ENCODE data around the gene L1TD1. TPM values are rescaled to one million over a fixed set of nuclear protein-coding genes. Genes with fewer than 3 reads are reported as not detected.

Gene L1TD1
- total and polyA plus RNA-seq, 7 experiments from 2014 or later = 0.11 to 0.44 TPM; not detected in 5

GRCh38 chr1:62198781-62199125 lies 4.1 kb downstream of the L1TD1 start:
- peaks cover 25 to 31% (median 29%) of the 10 kb centered on the region in 5 donors for H3K27me3 Mint-ChIP-seq
- no peak overlapping the region for H3K27ac Mint-ChIP-seq
- no peak for ATAC-seq
- no peak overlapping the region for H3K4me3 ChIP-seq (ENCODE audit: low read length)
- peaks cover 0 to 16% (median 8%) of the 10 kb centered on the region in 7 donors for H3K4me1 Mint-ChIP-seq
- H3K27ac ChIP-seq (ENCODE audit: low read depth, low read length) = no peak overlapping the region
- H3K36me3 Mint-ChIP-seq = peaks cover 0 to 6% (median 0%) of the 10 kb centered on the region in 5 donors
- POLR2A ChIA-PET = no interaction called here
- CTCF ChIA-PET = no interaction called here
- no peaks in the 10 kb centered on the region for H3K27me3 ChIP-seq (ENCODE audit: control insufficient read depth in 2 of 2, insufficient read depth in 2 of 2, low read length in 2 of 2)
- no peaks in the 10 kb centered on the region for H3K36me3 ChIP-seq (ENCODE audit: control insufficient read depth in 2 of 3, insufficient read depth in 3 of 3, low read length in 3 of 3)
- peaks cover 0 to 4% (median 0%) of the 10 kb centered on the region in 11 donors for H3K9me3 Mint-ChIP-seq
- no peaks in the 10 kb centered on the region for H3K9me3 ChIP-seq (ENCODE audit: control insufficient read depth in 2 of 3, low read length in 3 of 3)
- H3K4me3 Mint-ChIP-seq = no peak overlapping the region
- DNase-seq = no peak
- intact Hi-C loops (cut with micrococcal nuclease) = no loop called here
- no peaks in the 10 kb centered on the region for H3K4me1 ChIP-seq (ENCODE audit: control insufficient read depth in 2 of 2, insufficient read depth in 2 of 2, low read length in 2 of 2)

- no peaks in the 10 kb centered on the region for H3K4me1 ChIP-seq (ENCODE audit: control insufficient read depth in 2 of 2, insufficient read depth in 2 of 2, low read length in 2 of 2)
- no peak overlapping the region for H3K27ac ChIP-seq (ENCODE audit: low read depth, low read length)
- H3K4me3 ChIP-seq (ENCODE audit: low read length) = no peak overlapping the region
- H3K9me3 ChIP-seq (ENCODE audit: control insufficient read depth in 2 of 3, low read length in 3 of 3) = peaks cover 0 to 6% (median 0%) of the 10 kb centered on the region in 3 experiments
- POLR2A ChIA-PET = no interaction called here
- CTCF ChIA-PET = no interaction called here
- H3K27me3 ChIP-seq (ENCODE audit: control insufficient read depth in 2 of 2, insufficient read depth in 2 of 2, low read length in 2 of 2) = no peaks in the 10 kb centered on the region
- no peaks in the 10 kb centered on the region for H3K36me3 ChIP-seq (ENCODE audit: control insufficient read depth in 2 of 3, insufficient read depth in 3 of 3, low read length in 3 of 3)
- no peak overlapping the region for H3K4me3 Mint-ChIP-seq
- DNase-seq (no peak), ATAC-seq (no peak)
- intact Hi-C loops (cut with micrococcal nuclease) = no loop called here
- H3K4me1 Mint-ChIP-seq = peaks cover 0 to 8% (median 0%) of the 10 kb centered on the region in 7 donors
- H3K36me3 Mint-ChIP-seq = peaks cover 0 to 21% (median 11%) of the 10 kb centered on the region in 5 donors
- peaks cover 7 to 38% (median 21%) of the 10 kb centered on the region in 11 donors for H3K9me3 Mint-ChIP-seq
- peaks cover 2 to 11% (median 5%) of the 10 kb centered on the region in 5 donors for H3K27me3 Mint-ChIP-seq
- H3K27ac Mint-ChIP-seq = no peak overlapping the region
These were observed 12.5 kb downstream of the L1TD1 start for GRCh38 chr1:62207187-62207586.

GRCh38 chr1:62208087-62208486 lies 13.4 kb downstream of the L1TD1 start:
- Mint-ChIP-seq H3K4me3 (no peak overlapping the region), H3K27me3 (peaks cover 0 to 11% (median 5%) of the 10 kb centered on the region in 5 donors), H3K27ac (no peak overlapping the region), H3K9me3 (peaks cover 7 to 41% (median 21%) of the 10 kb centered on the region in 11 donors), H3K36me3 (peaks cover 0 to 21% (median 11%) of the 10 kb centered on the region in 5 donors), H3K4me1 (peaks cover 0 to 8% (median 0%) of the 10 kb centered on the region in 7 donors)
- no peak overlapping the region for H3K27ac ChIP-seq (ENCODE audit: low read depth, low read length)
- ChIA-PET CTCF (no interaction called here), POLR2A (no interaction called here)
- intact Hi-C loops (cut with micrococcal nuclease) = no loop called here
- H3K4me1 ChIP-seq (ENCODE audit: control insufficient read depth in 2 of 2, insufficient read depth in 2 of 2, low read length in 2 of 2) = no peaks in the 10 kb centered on the region
- ATAC-seq (no peak), DNase-seq (no peak)
- H3K9me3 ChIP-seq (ENCODE audit: control insufficient read depth in 2 of 3, low read length in 3 of 3) = peaks cover 0 to 6% (median 0%) of the 10 kb centered on the region in 3 experiments
- H3K27me3 ChIP-seq (ENCODE audit: control insufficient read depth in 2 of 2, insufficient read depth in 2 of 2, low read length in 2 of 2) = no peaks in the 10 kb centered on the region
- H3K36me3 ChIP-seq (ENCODE audit: control insufficient read depth in 2 of 3, insufficient read depth in 3 of 3, low read length in 3 of 3) = no peaks in the 10 kb centered on the region
- H3K4me3 ChIP-seq (ENCODE audit: low read length) = no peak overlapping the region

GRCh38 chr1:62208970-62209369 lies 14.3 kb downstream of the L1TD1 start:
- Mint-ChIP-seq H3K27me3 (peaks cover 0 to 11% (median 5%) of the 10 kb centered on the region in 5 donors), H3K27ac (no peak overlapping the region), H3K9me3 (peaks cover 7 to 41% (median 21%) of the 10 kb centered on the region in 11 donors), H3K36me3 (peaks cover 0 to 21% (median 11%) of the 10 kb centered on the region in 5 donors), H3K4me1 (peaks cover 0 to 8% (median 0%) of the 10 kb centered on the region in 7 donors), H3K4me3 (no peak overlapping the region)
- Histone ChIP-seq H3K9me3 (ENCODE audit: control insufficient read depth in 2 of 3, low read length in 3 of 3) (peaks cover 0 to 6% (median 0%) of the 10 kb centered on the region in 3 experiments), H3K4me1 (ENCODE audit: control insufficient read depth in 2 of 2, insufficient read depth in 2 of 2, low read length in 2 of 2) (no peaks in the 10 kb centered on the region), H3K27ac (ENCODE audit: low read depth, low read length) (no peak overlapping the region), H3K27me3 (ENCODE audit: control insufficient read depth in 2 of 2, insufficient read depth in 2 of 2, low read length in 2 of 2) (no peaks in the 10 kb centered on the region), H3K36me3 (ENCODE audit: control insufficient read depth in 2 of 3, insufficient read depth in 3 of 3, low read length in 3 of 3) (no peaks in the 10 kb centered on the region), H3K4me3 (ENCODE audit: low read length) (no peak overlapping the region)
- DNase-seq (no peak), ATAC-seq (no peak)
- CTCF ChIA-PET = interaction anchor here (0.6 kb wide), 1 partner anchor 532 kb away, joined by 3 read pairs; no protein-coding TSS in a partner anchor
- POLR2A ChIA-PET = no interaction called here
- intact Hi-C loops (cut with micrococcal nuclease) = no loop called here

GRCh38 chr1:62209931-62210595 lies 15.4 kb downstream of the L1TD1 start:
- H3K36me3 ChIP-seq (ENCODE audit: control insufficient read depth in 2 of 3, insufficient read depth in 3 of 3, low read length in 3 of 3) = no peaks in the 10 kb centered on the region
- peaks cover 7 to 41% (median 21%) of the 10 kb centered on the region in 11 donors for H3K9me3 Mint-ChIP-seq
- no peaks in the 10 kb centered on the region for H3K4me1 ChIP-seq (ENCODE audit: control insufficient read depth in 2 of 2, insufficient read depth in 2 of 2, low read length in 2 of 2)
- H3K36me3 Mint-ChIP-seq = peaks cover 0 to 21% (median 11%) of the 10 kb centered on the region in 5 donors
- intact Hi-C loops (cut with micrococcal nuclease) = no loop called here
- H3K27ac ChIP-seq (ENCODE audit: low read depth, low read length) = no peak overlapping the region
- no peaks in the 10 kb centered on the region for H3K27me3 ChIP-seq (ENCODE audit: control insufficient read depth in 2 of 2, insufficient read depth in 2 of 2, low read length in 2 of 2)
- H3K4me1 Mint-ChIP-seq = peaks cover 0 to 8% (median 0%) of the 10 kb centered on the region in 7 donors
- H3K27me3 Mint-ChIP-seq = peaks cover 0 to 11% (median 5%) of the 10 kb centered on the region in 5 donors
- H3K4me3 ChIP-seq (ENCODE audit: low read length) = no peak overlapping the region
- peaks cover 0 to 6% (median 0%) of the 10 kb centered on the region in 3 experiments for H3K9me3 ChIP-seq (ENCODE audit: control insufficient read depth in 2 of 3, low read length in 3 of 3)
- ATAC-seq (peak; percentile 54), DNase-seq (no peak)
- CTCF ChIA-PET = no interaction called here
- no peak overlapping the region for H3K27ac Mint-ChIP-seq
- H3K4me3 Mint-ChIP-seq = no peak overlapping the region
- POLR2A ChIA-PET = no interaction called here

- no peak overlapping the region for H3K4me3 ChIP-seq (ENCODE audit: low read length)
- Mint-ChIP-seq H3K27ac (no peak overlapping the region), H3K27me3 (peaks cover 0 to 11% (median 5%) of the 10 kb centered on the region in 5 donors), H3K36me3 (peaks cover 0 to 21% (median 11%) of the 10 kb centered on the region in 5 donors), H3K4me1 (peaks cover 0 to 8% (median 0%) of the 10 kb centered on the region in 7 donors), H3K9me3 (peaks cover 7 to 41% (median 21%) of the 10 kb centered on the region in 11 donors), H3K4me3 (no peak overlapping the region)
- ChIA-PET POLR2A (no interaction called here), CTCF (no interaction called here)
- H3K27me3 ChIP-seq (ENCODE audit: control insufficient read depth in 2 of 2, insufficient read depth in 2 of 2, low read length in 2 of 2) = no peaks in the 10 kb centered on the region
- H3K27ac ChIP-seq (ENCODE audit: low read depth, low read length) = no peak overlapping the region
- ATAC-seq = no peak
- no peaks in the 10 kb centered on the region for H3K4me1 ChIP-seq (ENCODE audit: control insufficient read depth in 2 of 2, insufficient read depth in 2 of 2, low read length in 2 of 2)
- no peaks in the 10 kb centered on the region for H3K36me3 ChIP-seq (ENCODE audit: control insufficient read depth in 2 of 3, insufficient read depth in 3 of 3, low read length in 3 of 3)
- intact Hi-C loops (cut with micrococcal nuclease) = no loop called here
- peaks cover 0 to 6% (median 0%) of the 10 kb centered on the region in 3 experiments for H3K9me3 ChIP-seq (ENCODE audit: control insufficient read depth in 2 of 3, low read length in 3 of 3)
- DNase-seq = no peak
These were observed 16.3 kb downstream of the L1TD1 start for GRCh38 chr1:62210960-62211359.

GRCh38 chr1:62212411-62212810 lies 17.8 kb downstream of the L1TD1 start:
- H3K9me3 Mint-ChIP-seq = peaks cover 7 to 33% (median 17%) of the 10 kb centered on the region in 11 donors
- CTCF ChIA-PET = no interaction called here
- H3K27me3 Mint-ChIP-seq = no peaks in the 10 kb centered on the region
- Histone ChIP-seq H3K4me3 (ENCODE audit: low read length) (no peak overlapping the region), H3K36me3 (ENCODE audit: control insufficient read depth in 2 of 3, insufficient read depth in 3 of 3, low read length in 3 of 3) (no peaks in the 10 kb centered on the region), H3K27me3 (ENCODE audit: control insufficient read depth in 2 of 2, insufficient read depth in 2 of 2, low read length in 2 of 2) (no peaks in the 10 kb centered on the region), H3K4me1 (ENCODE audit: control insufficient read depth in 2 of 2, insufficient read depth in 2 of 2, low read length in 2 of 2) (no peaks in the 10 kb centered on the region), H3K27ac (ENCODE audit: low read depth, low read length) (no peak overlapping the region), H3K9me3 (ENCODE audit: control insufficient read depth in 2 of 3, low read length in 3 of 3) (peaks cover 0 to 6% (median 0%) of the 10 kb centered on the region in 3 experiments)
- H3K4me3 Mint-ChIP-seq = no peak overlapping the region
- POLR2A ChIA-PET = no interaction called here
- intact Hi-C loops (cut with micrococcal nuclease) = no loop called here
- ATAC-seq = no peak
- DNase-seq = no peak
- no peak overlapping the region for H3K27ac Mint-ChIP-seq
- peaks cover 0 to 14% (median 8%) of the 10 kb centered on the region in 5 donors for H3K36me3 Mint-ChIP-seq
- H3K4me1 Mint-ChIP-seq = peaks cover 0 to 8% (median 0%) of the 10 kb centered on the region in 7 donors
